IMR-90 (cell line): Measurements from ENCODE around the gene INO80. TPM values are rescaled to one million over a fixed set of nuclear protein-coding genes. Genes with fewer than 3 reads are reported as not detected.

Experiments
- ATAC-seq: fragments of 200-7000 bp; cut with Tn5 transposase; 2 replicates; pipeline ENCODE4 v1.9.1; 2020; ENCODE audit warnings: low read depth, mild to moderate bottlenecking, moderate library complexity
- BruUV-seq: library from RNA; stranded (reverse); fragments of 400-500 nt; replicated peaks from 2 replicates; lab custom pipeline; 2021; lab: Mats Ljungman, UMichigan
- CTCF ChIA-PET: fragments of 300-600 bp; formaldehyde crosslinking; extraction: SDS; loops from one replicate; lab custom pipeline; 2021; ENCODE audit warnings: antibody characterized with exemption; lab: Yijun Ruan, JAX
- POLR2A ChIA-PET: fragments of 300-600 bp; sonication (Branson Sonifier 250); formaldehyde crosslinking; loops from one replicate; lab custom pipeline; 2022; ENCODE audit warnings: antibody characterized with exemption; ENCODE audit not compliant: unreplicated experiment; lab: Charles Lee
- DNase-seq: peaks from one replicate; pipeline ENCODE4 v3.0.0; 2013
- H2AFZ ChIP-seq: replicated peaks from 2 replicates; pipeline ENCODE3; 2013; ENCODE audit warnings: low read length, mild to moderate bottlenecking; ENCODE audit not compliant: poor library complexity
- H2AK5ac ChIP-seq: 2 replicates; pipeline ENCODE4 v1.6.1; 2013; ENCODE audit warnings: low read depth, low read length, inconsistent platforms
- H2AK9ac ChIP-seq: replicated peaks from 2 replicates; pipeline ENCODE3; 2013; ENCODE audit warnings: mild to moderate bottlenecking, low read depth, low read length, moderate library complexity; ENCODE audit not compliant: poor library complexity
- H2BK120ac ChIP-seq: 2 replicates; pipeline ENCODE4 v1.6.1; 2013; ENCODE audit warnings: low read depth, low read length, inconsistent platforms
- H2BK15ac ChIP-seq: 3 replicates; pipeline ENCODE4 v1.6.1; 2013; ENCODE audit warnings: low read depth, low read length, inconsistent platforms
- H2BK20ac ChIP-seq: 2 replicates; pipeline ENCODE4 v1.6.1; 2013; ENCODE audit warnings: low read depth, mild to moderate bottlenecking, inconsistent platforms, low read length, moderate library complexity
- H2BK5ac ChIP-seq: 2 replicates; pipeline ENCODE4 v1.6.1; 2013; ENCODE audit warnings: mild to moderate bottlenecking, low read depth, low read length, inconsistent platforms; ENCODE audit not compliant: poor library complexity, severe bottlenecking
- H3K14ac ChIP-seq: replicated peaks from 2 replicates; pipeline ENCODE4 v1.6.1; 2013; ENCODE audit warnings: low read depth, low read length, inconsistent platforms
- H3K18ac ChIP-seq: 2 replicates; pipeline ENCODE4 v1.6.1; 2013; ENCODE audit warnings: low read depth, low read length, control low read depth
- H3K23ac ChIP-seq: 2 replicates; pipeline ENCODE4 v1.6.1; 2013; ENCODE audit warnings: low read depth, low read length, inconsistent platforms
- H3K27ac ChIP-seq: 2 replicates; pipeline ENCODE4 v1.5.1; 2013; ENCODE audit warnings: mild to moderate bottlenecking, control low read depth, low read length; ENCODE audit not compliant: insufficient read depth
- H3K27me3 ChIP-seq: 2 replicates; pipeline ENCODE4 v1.6.1; 2013; ENCODE audit warnings: low read length; ENCODE audit not compliant: control insufficient read depth, insufficient read depth
- H3K36me3 ChIP-seq: 2 replicates; pipeline ENCODE4 v1.6.1; 2013; ENCODE audit warnings: low read length, mixed read lengths; ENCODE audit not compliant: control insufficient read depth, insufficient read depth
- H3K4ac ChIP-seq: 2 replicates; pipeline ENCODE4 v1.6.1; 2013; ENCODE audit warnings: low read depth, low read length, inconsistent platforms
- H3K4me1 ChIP-seq: 2 replicates; pipeline ENCODE4 v1.6.1; 2013; ENCODE audit warnings: low read length, mixed read lengths; ENCODE audit not compliant: control insufficient read depth, insufficient read depth
- H3K4me2 ChIP-seq: 2 replicates; pipeline ENCODE4 v1.6.1; 2013; ENCODE audit warnings: low read depth, mild to moderate bottlenecking, control low read depth, low read length, moderate library complexity
- H3K4me3 ChIP-seq: 2 replicates; pipeline ENCODE4 v1.5.1; 2013; ENCODE audit warnings: low read depth, mild to moderate bottlenecking, control low read depth, low read length, moderate library complexity; ENCODE audit not compliant: insufficient read depth
- H3K56ac ChIP-seq: 2 replicates; pipeline ENCODE4 v1.6.1; 2013; ENCODE audit warnings: low read length, inconsistent platforms; ENCODE audit not compliant: insufficient read depth; ENCODE audit errors: extremely low read depth
- H3K79me1 ChIP-seq, 2 experiments: 2 replicates each; pipeline ENCODE4 v1.6.1; 2013; ENCODE audit warnings: low read length in 2 of 2, inconsistent platforms in 1 of 2, low read depth in 1 of 2
- H3K9ac ChIP-seq: 2 replicates; pipeline ENCODE4 v1.6.1; 2013; ENCODE audit warnings: low read depth, low read length, control low read depth
- H3K9me1 ChIP-seq: 2 replicates; pipeline ENCODE4 v1.6.1; 2013; ENCODE audit warnings: low read length, inconsistent platforms; ENCODE audit not compliant: insufficient read depth
- H3K9me3 ChIP-seq: 2 replicates; pipeline ENCODE4 v1.6.1; 2013; ENCODE audit warnings: low read length; ENCODE audit not compliant: control insufficient read depth, insufficient read depth
- H4K20me1 ChIP-seq: 2 replicates; pipeline ENCODE4 v1.6.1; 2013; ENCODE audit warnings: low read length, inconsistent platforms; ENCODE audit not compliant: insufficient read depth
- H4K5ac ChIP-seq: 2 replicates; pipeline ENCODE4 v1.6.1; 2013; ENCODE audit warnings: mild to moderate bottlenecking, low read depth, low read length, control low read depth
- H4K8ac ChIP-seq, 2 experiments: 2 replicates each; pipeline ENCODE4 v1.6.1; 2013; ENCODE audit warnings: low read depth in 2 of 2, low read length in 2 of 2, control low read depth in 1 of 2, inconsistent platforms in 1 of 2
- H4K91ac ChIP-seq: 2 replicates; pipeline ENCODE4 v1.6.1; 2013; ENCODE audit warnings: low read depth, low read length, inconsistent platforms; ENCODE audit not compliant: insufficient read depth
- CHD1 ChIP-seq: IDR thresholded peaks from 2 replicates; pipeline ENCODE4 v1.6.1; 2012; ENCODE audit warnings: low read depth, low read length, improper control_type of control experiment
- MAZ ChIP-seq: IDR thresholded peaks from 2 replicates; pipeline ENCODE4 v1.6.1; 2012; ENCODE audit warnings: low read depth, mild to moderate bottlenecking, low read length, improper control_type of control experiment, moderate library complexity, borderline replicate concordance
- RFX5 ChIP-seq: IDR thresholded peaks from 2 replicates; pipeline ENCODE4 v1.8.0; 2012; ENCODE audit warnings: low read depth, mild to moderate bottlenecking, low read length, moderate library complexity
- WGBS, 2 experiments: methylation state at CpG; one replicate each; pipeline versions ENCODE4 v1.1.5 to v1.1.7; 2013; ENCODE audit warnings: missing lambda C conversion rate in 2 of 2; ENCODE audit not compliant: insufficient read length in 1 of 2; ENCODE audit errors: extremely low coverage in 2 of 2; 5-methylcytosine and 5-hydroxymethylcytosine counted together
- dilution Hi-C: fragments of 300-500 bp; cut with HindIII; formaldehyde crosslinking; loops from one replicate; pipeline ENCODE4 v1.14.3; 2018; ENCODE audit warnings: low sequenced_read_pairs; ENCODE audit not compliant: unreplicated experiment
- in situ Hi-C: fragments of 300-500 bp; cut with MboI; formaldehyde crosslinking; loops from 3 replicates; pipeline ENCODE4 v1.14.3; 2019; ENCODE audit warnings: low sequenced_read_pairs, inconsistent platforms, mixed read lengths
- intact Hi-C: fragments of 100-400 bp; cut with micrococcal nuclease; formaldehyde crosslinking; loops from 2 replicates; pipeline ENCODE4 v1.10.0; 2022
- polyA plus RNA-seq, 3 experiments: library from polyadenylated mRNA; depleted of rRNA; stranded (reverse); fragments of >200 nt; gene quantifications; 2 replicates each; pipeline ENCODE4 v1.2.3, GENCODE V29; 2012; ENCODE audit warnings: low replicate concordance in 1 of 3
- total RNA-seq: library from RNA; depleted of rRNA; stranded (reverse); fragments of >200 nt; gene quantifications from 2 replicates; pipeline ENCODE4 v1.2.3, GENCODE V29; 2012
- TF ChIP-seq, protein P1 (sequence below): fragments of 150-350 bp; IDR thresholded peaks from 2 replicates; pipeline ENCODE4 v1.6.1; 2017; ENCODE audit warnings: mild to moderate bottlenecking, antibody characterized with exemption, low read length, low read depth

The INO80 gene
- total and polyA plus RNA-seq, 2 of the 4 experiments (the other 2 are of a cell fraction): 6.0 to 13.3 TPM

DNA sequence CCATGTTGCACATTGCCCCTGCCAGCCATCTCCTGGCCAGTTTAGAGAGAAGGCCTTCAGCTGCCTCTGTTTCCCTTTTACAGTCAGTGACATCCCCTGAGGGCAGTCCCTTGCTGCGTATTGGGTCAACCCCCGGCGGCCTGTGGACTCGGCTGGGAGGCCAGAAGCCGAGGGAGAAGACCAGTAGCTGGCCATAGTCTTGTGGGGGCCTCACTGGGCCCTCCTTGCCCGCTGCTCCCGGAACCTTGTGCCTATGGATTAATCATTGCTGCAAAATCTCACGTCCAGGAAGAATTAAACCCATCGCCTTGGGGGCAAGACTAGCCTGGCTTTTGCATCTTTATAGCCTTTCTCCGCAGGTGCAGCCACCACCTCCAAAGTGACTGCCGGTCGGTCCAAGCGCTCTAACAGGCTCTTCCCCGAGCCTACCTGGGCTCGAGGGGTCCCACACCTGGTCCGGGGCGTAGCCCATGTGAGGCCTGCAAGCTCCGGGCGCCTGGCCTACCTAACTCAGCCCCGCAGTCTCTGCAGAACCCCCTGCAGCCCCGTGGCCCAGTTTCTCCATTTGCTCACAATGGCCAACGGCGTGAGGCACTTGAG is 163.7 kb downstream of the INO80 start:
- dilution Hi-C loops (no loop called here), intact Hi-C loops (loop anchor here (2.0 to 5.0 kb wide), 2 partner anchors 30 to 65 kb away; no protein-coding TSS in a partner anchor), in situ Hi-C loops (no loop called here)
- Histone ChIP-seq H2AFZ (peak overlapping the region; percentile 96), H3K9me3 (no peaks in the 10 kb centered on the region), H3K14ac (peak overlapping the region; percentile 87), H3K4ac (peak overlapping the region; percentile 98), H2BK120ac (peak overlapping the region; percentile 91), H2BK20ac (peak overlapping the region; percentile 27), H2AK9ac (peak overlapping the region; percentile 99), H3K79me1 (peaks cover 18 to 52% of the 10 kb centered on the region in 2 experiments), H3K27ac (peak overlapping the region; percentile 96), H4K8ac (peak overlapping the region; percentile 78 to 98), H2BK15ac (peak overlapping the region; percentile 63; the same call in 2 of the 3 replicates), H2BK5ac (peak overlapping the region; percentile 99), H4K20me1 (peaks cover 40% of the 10 kb centered on the region), H3K27me3 (no peaks in the 10 kb centered on the region), H4K5ac (peak overlapping the region; percentile 87), H3K56ac (peak overlapping the region; percentile 69), H3K36me3 (peaks cover 26% of the 10 kb centered on the region), H2AK5ac (peak overlapping the region; percentile 96), H3K23ac (peak overlapping the region; percentile 78), H3K18ac (peak overlapping the region; percentile 81; the same call in 1 of the 2 replicates), H4K91ac (peak overlapping the region; percentile 99), H3K4me1 (peaks cover 27% of the 10 kb centered on the region), H3K4me3 (peak overlapping the region; percentile 57), H3K9ac (peak overlapping the region; percentile 84), H3K9me1 (peaks cover 26% of the 10 kb centered on the region), H3K4me2 (peak overlapping the region; percentile 74)
- ATAC-seq: no peak
- ChIA-PET POLR2A (interaction anchor here (0.7 to 1.4 kb wide), 2 partner anchors 11 to 69 kb away, joined by 3 to 6 read pairs; no protein-coding TSS in a partner anchor), CTCF (interaction anchor here (2.7 to 4.6 kb wide), 2 partner anchors 11 to 66 kb away, joined by 11 to 23 read pairs; no protein-coding TSS in a partner anchor)
- BruUV-seq: no TSS peak
- TF ChIP-seq RFX5 (no peak), CHD1 (no peak), MAZ (no peak)
- TF ChIP-seq, protein P1, sequence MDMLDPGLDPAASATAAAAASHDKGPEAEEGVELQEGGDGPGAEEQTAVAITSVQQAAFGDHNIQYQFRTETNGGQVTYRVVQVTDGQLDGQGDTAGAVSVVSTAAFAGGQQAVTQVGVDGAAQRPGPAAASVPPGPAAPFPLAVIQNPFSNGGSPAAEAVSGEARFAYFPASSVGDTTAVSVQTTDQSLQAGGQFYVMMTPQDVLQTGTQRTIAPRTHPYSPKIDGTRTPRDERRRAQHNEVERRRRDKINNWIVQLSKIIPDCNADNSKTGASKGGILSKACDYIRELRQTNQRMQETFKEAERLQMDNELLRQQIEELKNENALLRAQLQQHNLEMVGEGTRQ: no peak
- no peak for DNase-seq
- 33% methylated on average over 19 of the region's 23 CpGs; no CpG with 5 or more reads in 1 of the 2 experiments for WGBS, 2 experiments
